Activated CD4-positive, alpha-beta T cell treated with anti-CD3 and anti-CD28 coated beads for 24 hours (primary cell): ENCODE data around the gene GJA3.

Experiments
- DNase-seq, 2 donors: peaks; one replicate each; pipeline ENCODE4 v3.0.0-alpha.2; 2020; ENCODE audit warnings: low read depth in 2 of 2

GJA3 gene

GRCh38 chr13:20151016-20151415 lies 9.8 kb downstream of the GJA3 start:
- no peak for DNase-seq

GRCh38 chr13:20150561-20150960 lies 10.3 kb downstream of the GJA3 start:
- DNase-seq: no peak

GRCh38 chr13:20149762-20150161 lies 11.1 kb downstream of the GJA3 start:
- DNase-seq: no peak

- DNase-seq: no peak
Observed at GRCh38 chr13:20148501-20149183, 12.2 kb downstream of the GJA3 start.

GRCh38 chr13:20146381-20146780 lies 14.5 kb downstream of the GJA3 start:
- no peak for DNase-seq

GRCh38 chr13:20145521-20145920 lies 15.3 kb downstream of the GJA3 start:
- no peak for DNase-seq

GRCh38 chr13:20144141-20144850 lies 16.6 kb downstream of the GJA3 start:
- no peak for DNase-seq

GRCh38 chr13:20142927-20143480 lies 17.8 kb downstream of the GJA3 start:
- no peak for DNase-seq

- no peak for DNase-seq
Observed at GRCh38 chr13:20142023-20142926, 18.6 kb downstream of the GJA3 start.

- no peak for DNase-seq
Observed at GRCh38 chr13:20141238-20142022, 19.4 kb downstream of the GJA3 start.

- DNase-seq: no peak
Observed at GRCh38 chr13:20140487-20140886, 20.4 kb downstream of the GJA3 start.

GRCh38 chr13:20137875-20138274 lies 23.0 kb downstream of the GJA3 start:
- DNase-seq: no peak

- DNase-seq: peak in 1 of 2 donors; percentile 50
Observed at GRCh38 chr13:20136781-20137703, 23.8 kb downstream of the GJA3 start.

- no peak for DNase-seq
Observed at GRCh38 chr13:20134732-20135131, 26.1 kb downstream of the GJA3 start.

- no peak for DNase-seq
Observed at GRCh38 chr13:20132052-20132634, 28.7 kb downstream of the GJA3 start.

GRCh38 chr13:20131057-20131832 lies 29.6 kb downstream of the GJA3 start:
- DNase-seq: no peak

GRCh38 chr13:20130652-20131051 lies 30.2 kb downstream of the GJA3 start:
- no peak for DNase-seq

- no peak for DNase-seq
Observed at GRCh38 chr13:20130012-20130411, 30.8 kb downstream of the GJA3 start.

- no peak for DNase-seq
Observed at GRCh38 chr13:20129076-20129475, 31.8 kb downstream of the GJA3 start.
